C4-2B (cell line): ENCODE data around the gene PPP1R27.

Experiments
- CTCF ChIP-seq: fragments of 450-650 bp; conservative IDR thresholded peaks from 2 replicates; pipeline ENCODE4 v1.5.1; 2017; ENCODE audit warnings: mild to moderate bottlenecking
- ZFX ChIP-seq: fragments of 450-650 bp; IDR thresholded peaks from 2 replicates; pipeline ENCODE4 v1.6.1; 2017

GRCh38 chr17:81819708-81820107 lies 15.1 kb downstream of the PPP1R27 start:
- TF ChIP-seq CTCF (no peak), ZFX (no peak)
